Erythroblast (primary cell): ENCODE measurements around the gene GINS3.

Experiments
- GATA1 ChIP-seq: IDR thresholded peaks from 2 replicates; pipeline ENCODE4 v1.6.1; 2011; ENCODE audit warnings: low read depth, mild to moderate bottlenecking, control low read depth, low read length, moderate library complexity
- POLR2A ChIP-seq: IDR thresholded peaks from 2 replicates; pipeline ENCODE4 v1.6.1; 2011; ENCODE audit warnings: mild to moderate bottlenecking, low read length

DNA sequence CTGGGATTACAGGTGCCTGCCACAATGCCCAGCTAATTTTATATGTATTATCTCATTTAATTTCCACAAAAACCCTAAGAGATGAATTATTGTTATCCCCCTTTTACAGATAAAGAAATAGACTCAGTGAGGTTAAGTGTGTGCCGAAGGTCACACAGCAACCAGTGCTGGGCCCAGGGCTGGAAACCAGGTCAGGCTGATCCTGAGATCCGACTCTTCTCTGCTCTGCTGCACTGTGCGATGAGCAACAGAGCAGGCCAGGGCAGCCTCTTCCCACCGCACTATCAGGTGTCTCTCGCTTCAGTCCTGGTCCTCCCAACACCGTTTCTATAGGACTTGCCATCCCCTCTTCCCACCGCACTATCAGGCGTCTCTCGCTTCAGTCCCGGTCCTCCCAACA lies 24.8 kb downstream of the GINS3 start:
- no peak for TF ChIP-seq POLR2A
- no peak for TF ChIP-seq GATA1
